OCI-LY7 (cell line): ENCODE results near the gene ADGRG6. TPM values are rescaled to one million over a fixed set of nuclear protein-coding genes. Genes with fewer than 3 reads are reported as not detected.

ENCODE experiments used
- BruUV-seq: library from RNA; stranded (reverse); fragments of 400-500 nt; replicated peaks from 2 replicates; lab custom pipeline; 2021; lab: Mats Ljungman, UMichigan
- CTCF ChIA-PET: fragments of 300-600 bp; sonication (Branson Sonifier 250); formaldehyde crosslinking; loops from one replicate; lab custom pipeline; 2022; ENCODE audit warnings: antibody characterized with exemption; ENCODE audit not compliant: unreplicated experiment; lab: Charles Lee
- POLR2A ChIA-PET: fragments of 300-600 bp; sonication (Branson Sonifier 250); formaldehyde crosslinking; loops from one replicate; lab custom pipeline; 2022; ENCODE audit warnings: antibody characterized with exemption; lab: Charles Lee
- DNase-seq: peaks from one replicate; pipeline ENCODE4 v3.0.0-alpha.2; 2015; ENCODE audit warnings: low spot score
- H2AFZ ChIP-seq: fragments of 200-600 bp; sonication (generic), shearing (Covaris generic); 2 replicates; pipeline ENCODE4 v1.6.1; 2014; ENCODE audit warnings: mild to moderate bottlenecking, antibody characterized with exemption, low read length, moderate library complexity
- H3K27ac ChIP-seq: fragments of 200-600 bp; sonication (generic); 2 replicates; pipeline ENCODE4 v1.5.1; 2014; ENCODE audit warnings: mixed run types, low read depth, mild to moderate bottlenecking, moderate library complexity, low read length, inconsistent platforms; ENCODE audit not compliant: poor library complexity, severe bottlenecking
- H3K36me3 ChIP-seq: fragments of 200-600 bp; sonication (generic); 2 replicates; pipeline ENCODE4 v1.6.1; 2014; ENCODE audit warnings: mild to moderate bottlenecking, antibody characterized with exemption, low read length, moderate library complexity, mixed read lengths; ENCODE audit not compliant: insufficient read depth
- H3K4me1 ChIP-seq: fragments of 200-600 bp; sonication (generic); 2 replicates; pipeline ENCODE4 v1.5.1; 2014; ENCODE audit warnings: mild to moderate bottlenecking, low read length; ENCODE audit not compliant: insufficient read depth, poor library complexity, severe bottlenecking
- H3K4me2 ChIP-seq: fragments of 200-600 bp; sonication (generic); 2 replicates; pipeline ENCODE4 v1.6.1; 2014; ENCODE audit warnings: mild to moderate bottlenecking, low read length
- H3K4me3 ChIP-seq: fragments of 200-600 bp; sonication (generic); 2 replicates; pipeline ENCODE4 v1.5.1; 2014; ENCODE audit warnings: mild to moderate bottlenecking, low read depth, low read length; ENCODE audit not compliant: poor library complexity, severe bottlenecking
- H3K79me2 ChIP-seq: fragments of 200-600 bp; sonication (generic); 2 replicates; pipeline ENCODE4 v1.6.1; 2016; ENCODE audit warnings: low read depth, mild to moderate bottlenecking, low read length, moderate library complexity, mixed read lengths; ENCODE audit not compliant: insufficient read depth
- H3K9me2 ChIP-seq: fragments of 200-600 bp; sonication (generic); 2 replicates; pipeline ENCODE4 v1.6.1; 2016; ENCODE audit warnings: mild to moderate bottlenecking, low read length, mixed read lengths; ENCODE audit not compliant: insufficient read depth
- H3K9me3 ChIP-seq: fragments of 200-600 bp; sonication (generic); 2 replicates; pipeline ENCODE4 v1.6.1; 2014; ENCODE audit warnings: mild to moderate bottlenecking, mixed run types, low read length, mixed read lengths
- H4K20me1 ChIP-seq: fragments of 200-600 bp; sonication (generic); 2 replicates; pipeline ENCODE4 v1.6.1; 2014; ENCODE audit warnings: mild to moderate bottlenecking, antibody characterized with exemption, low read length, moderate library complexity, mixed read lengths; ENCODE audit not compliant: insufficient read depth
- CTCF ChIP-seq: fragments of 200-600 bp; sonication (generic); conservative IDR thresholded peaks from 2 replicates; pipeline ENCODE4 v1.5.1; 2014; ENCODE audit warnings: mild to moderate bottlenecking, antibody characterized with exemption, low read length, moderate library complexity, mixed read lengths
- EZH2phosphoT487 ChIP-seq: fragments of 200-600 bp; sonication (generic); IDR thresholded peaks from 2 replicates; pipeline ENCODE4 v1.6.1; 2018; ENCODE audit warnings: low read depth, borderline replicate concordance, mild to moderate bottlenecking, mixed run types, antibody characterized with exemption, low read length, moderate library complexity, mixed read lengths
- intact Hi-C: fragments of 100-400 bp; cut with micrococcal nuclease; formaldehyde crosslinking; loops from one replicate; pipeline ENCODE4 v1.10.0; 2022; ENCODE audit not compliant: unreplicated experiment
- total RNA-seq, 2 experiments: library from RNA; depleted of rRNA in 1 of 2; stranded (reverse); fragments of >200 nt in 1 of 2; shearing (Covaris generic) in 1 of 2; gene quantifications; 2 replicates each; pipeline ENCODE4 v1.2.3, GENCODE V29; 2014 to 2022

ADGRG6 gene
- total RNA-seq, 2 experiments from 2014 or later = not detected

GRCh38 chr6:142386657-142387056, 84.8 kb downstream of the ADGRG6 start:
- intact Hi-C loops = no loop called here
- ChIA-PET POLR2A (interaction anchor here (1.2 kb wide), 1 partner anchor 86 kb away, joined by 3 read pairs; no protein-coding TSS in a partner anchor), CTCF (no interaction called here)
- no peaks in the 10 kb centered on the region for H3K79me2 ChIP-seq
- no peak overlapping the region for H3K27ac ChIP-seq
- no peak overlapping the region for H3K4me3 ChIP-seq
- no peaks in the 10 kb centered on the region for H3K9me3 ChIP-seq
- H3K36me3 ChIP-seq = no peaks in the 10 kb centered on the region
- no peak overlapping the region for H2AFZ ChIP-seq
- TF ChIP-seq CTCF = no peak
- no peak for TF ChIP-seq EZH2phosphoT487
- H3K9me2 ChIP-seq = no peaks in the 10 kb centered on the region
- no peak overlapping the region for H3K4me2 ChIP-seq
- H3K4me1 ChIP-seq = no peaks in the 10 kb centered on the region
- no TSS peak for BruUV-seq
- DNase-seq = no peak
- no peaks in the 10 kb centered on the region for H4K20me1 ChIP-seq

DNA sequence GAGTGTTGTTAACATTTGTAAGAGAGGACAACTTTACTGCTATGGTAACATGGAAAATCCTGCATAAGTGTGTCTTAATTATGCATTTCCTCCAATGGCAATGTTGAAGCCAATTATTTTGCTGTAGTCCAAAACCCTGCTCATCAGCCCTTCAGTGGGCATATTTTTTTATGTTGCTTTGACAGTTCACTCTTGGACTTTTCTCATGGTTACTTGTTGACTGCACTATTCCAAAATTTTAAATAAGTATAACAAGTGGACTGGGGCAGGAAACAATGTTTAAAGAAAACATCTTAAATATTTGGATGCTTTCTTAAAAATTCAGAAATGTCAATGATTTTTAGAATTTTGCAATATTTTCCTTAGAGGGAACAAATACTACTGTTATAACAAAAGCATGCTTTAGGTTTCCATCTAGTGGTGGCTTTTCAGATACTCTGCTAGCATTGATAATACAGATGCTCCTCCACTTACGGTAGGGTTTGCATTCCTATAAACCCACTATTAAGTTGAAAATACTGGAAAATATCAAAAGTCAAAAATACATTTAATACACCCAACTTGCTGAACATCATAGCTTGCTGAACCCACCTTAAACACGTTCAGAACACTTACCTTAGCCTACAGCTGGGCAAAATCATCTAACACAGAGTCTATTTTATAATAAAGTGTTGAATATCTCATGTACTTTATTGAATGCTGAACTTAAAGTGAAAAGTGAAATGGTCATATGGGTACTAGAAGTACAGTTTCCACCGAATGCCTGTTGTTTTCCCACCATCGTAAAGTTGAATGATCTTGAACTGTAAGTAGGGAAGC, 86.4 kb downstream of the ADGRG6 start:
- H3K9me2 ChIP-seq = no peaks in the 10 kb centered on the region
- H3K79me2 ChIP-seq = no peaks in the 10 kb centered on the region
- POLR2A ChIA-PET = no interaction called here
- intact Hi-C loops = loop anchor here (2.0 kb wide), 1 partner anchor 241 kb away; the partner anchor contains the start of genes NMBR and VTA1
- H3K27ac ChIP-seq = no peak overlapping the region
- TF ChIP-seq CTCF (peak; percentile 77), EZH2phosphoT487 (no peak)
- no peaks in the 10 kb centered on the region for H3K36me3 ChIP-seq
- no peaks in the 10 kb centered on the region for H3K4me1 ChIP-seq
- no peaks in the 10 kb centered on the region for H4K20me1 ChIP-seq
- CTCF ChIA-PET = interaction anchor here (0.6 kb wide), 1 partner anchor 173 kb away, joined by 3 read pairs; no protein-coding TSS in a partner anchor
- no peaks in the 10 kb centered on the region for H3K9me3 ChIP-seq
- DNase-seq = peak; percentile 41
- BruUV-seq = no TSS peak
- H2AFZ ChIP-seq = 0 out of 2 replicates have a peak overlapping the region, but pooled peaks have one; percentile 22
- no peak overlapping the region for H3K4me2 ChIP-seq
- H3K4me3 ChIP-seq = no peak overlapping the region

DNA sequence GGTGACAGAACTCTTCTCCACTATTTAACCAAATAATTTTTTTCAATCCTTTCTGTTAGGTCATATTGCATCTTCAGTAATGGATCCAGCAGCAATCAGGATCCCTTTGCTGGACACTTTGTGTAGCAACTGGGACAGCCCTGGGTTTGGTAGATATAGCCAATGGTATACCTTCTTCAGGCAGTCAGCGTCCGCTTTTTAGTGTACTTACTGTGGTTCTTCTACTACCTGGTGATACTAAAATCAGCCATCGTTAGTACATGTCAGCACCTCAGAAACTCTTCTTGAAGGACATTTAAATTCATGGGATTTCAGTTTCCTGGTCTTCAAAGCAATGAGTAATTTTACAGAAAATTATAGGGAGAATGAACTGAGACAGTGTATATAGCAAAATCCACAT, 93.5 kb downstream of the ADGRG6 start:
- no peaks in the 10 kb centered on the region for H3K36me3 ChIP-seq
- intact Hi-C loops = no loop called here
- no peaks in the 10 kb centered on the region for H3K9me2 ChIP-seq
- DNase-seq = no peak
- H3K27ac ChIP-seq = no peak overlapping the region
- no TSS peak for BruUV-seq
- H3K79me2 ChIP-seq = no peaks in the 10 kb centered on the region
- H3K4me2 ChIP-seq = no peak overlapping the region
- ChIA-PET POLR2A (interaction anchor here (0.7 to 1.4 kb wide), 2 partner anchors 8 to 859 kb away, joined by 3 read pairs; no protein-coding TSS in a partner anchor), CTCF (no interaction called here)
- no peaks in the 10 kb centered on the region for H3K4me1 ChIP-seq
- H4K20me1 ChIP-seq = no peaks in the 10 kb centered on the region
- TF ChIP-seq EZH2phosphoT487 (no peak), CTCF (no peak)
- no peaks in the 10 kb centered on the region for H3K9me3 ChIP-seq
- H3K4me3 ChIP-seq = no peak overlapping the region
- no peak overlapping the region for H2AFZ ChIP-seq
